ENCODE data around the gene VSTM2B. TPM values are rescaled to one million over a fixed set of nuclear protein-coding genes. Genes with fewer than 3 reads are reported as not detected.
"Not testable (repeated sequence)": the region's sequence is repeated elsewhere in the genome, so short reads cannot be mapped to it uniquely, and the experiment has no call there.

VSTM2B gene
- total RNA-seq, 1 donor from 2014 or later: not detected

DNA sequence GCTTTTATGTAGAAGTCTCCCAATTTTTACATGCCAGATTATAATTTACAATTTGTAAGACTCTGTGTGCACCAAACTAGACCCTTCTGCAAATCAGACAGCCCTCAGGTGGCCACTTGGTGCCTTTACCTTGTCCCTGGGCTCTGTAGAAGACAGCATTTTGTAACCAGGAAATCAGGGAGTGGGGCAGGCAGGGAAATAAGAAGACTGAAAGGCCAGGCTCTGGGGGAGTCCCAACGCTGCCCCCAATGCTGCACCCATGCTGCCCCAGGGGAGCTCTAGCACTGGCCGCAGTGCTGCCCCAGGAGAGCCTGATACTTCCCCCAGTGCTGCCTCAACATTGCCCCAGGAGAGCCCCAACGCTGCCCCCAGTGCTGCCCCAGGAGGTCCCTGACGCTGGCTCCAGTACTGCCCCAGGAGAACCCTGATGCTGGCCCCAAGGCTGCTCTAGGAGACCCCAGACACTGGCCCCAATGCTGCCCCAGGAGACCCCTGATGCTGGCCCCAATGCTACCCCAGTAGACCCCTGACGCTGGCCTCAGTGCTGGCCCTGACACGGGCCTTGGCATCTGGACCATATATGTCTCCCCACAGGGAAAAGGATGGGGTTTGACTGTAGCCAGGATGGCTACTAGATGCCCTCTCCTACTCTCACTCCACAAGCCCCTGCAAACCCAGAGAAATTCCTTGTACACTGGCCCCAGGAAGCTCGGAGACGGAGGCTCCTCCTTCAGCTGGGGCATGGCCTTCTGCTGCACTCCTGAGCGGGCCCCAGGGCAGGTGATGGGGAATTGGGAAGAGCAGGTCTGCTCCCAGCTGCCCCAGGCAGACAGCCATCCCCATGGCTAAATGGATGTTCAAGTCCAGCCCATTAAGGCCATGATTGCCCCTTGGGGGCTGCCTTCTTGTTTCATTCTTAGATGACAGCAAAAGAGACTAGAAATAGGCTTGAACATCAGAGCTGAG is 23.6 kb downstream of the VSTM2B start:
- Mint-ChIP-seq H3K4me1 (ENCODE audit: unreplicated experiment) (no peaks in the 10 kb centered on the region), H3K4me3 (ENCODE audit: unreplicated experiment) (no peak overlapping the region), H3K9me3 (ENCODE audit: unreplicated experiment) (peaks cover 9% of the 10 kb centered on the region), H3K36me3 (ENCODE audit: unreplicated experiment) (no peaks in the 10 kb centered on the region), H3K27ac (ENCODE audit: unreplicated experiment) (no peak overlapping the region), H3K27me3 (ENCODE audit: unreplicated experiment) (no peaks in the 10 kb centered on the region)
- TF ChIP-seq, protein P1, sequence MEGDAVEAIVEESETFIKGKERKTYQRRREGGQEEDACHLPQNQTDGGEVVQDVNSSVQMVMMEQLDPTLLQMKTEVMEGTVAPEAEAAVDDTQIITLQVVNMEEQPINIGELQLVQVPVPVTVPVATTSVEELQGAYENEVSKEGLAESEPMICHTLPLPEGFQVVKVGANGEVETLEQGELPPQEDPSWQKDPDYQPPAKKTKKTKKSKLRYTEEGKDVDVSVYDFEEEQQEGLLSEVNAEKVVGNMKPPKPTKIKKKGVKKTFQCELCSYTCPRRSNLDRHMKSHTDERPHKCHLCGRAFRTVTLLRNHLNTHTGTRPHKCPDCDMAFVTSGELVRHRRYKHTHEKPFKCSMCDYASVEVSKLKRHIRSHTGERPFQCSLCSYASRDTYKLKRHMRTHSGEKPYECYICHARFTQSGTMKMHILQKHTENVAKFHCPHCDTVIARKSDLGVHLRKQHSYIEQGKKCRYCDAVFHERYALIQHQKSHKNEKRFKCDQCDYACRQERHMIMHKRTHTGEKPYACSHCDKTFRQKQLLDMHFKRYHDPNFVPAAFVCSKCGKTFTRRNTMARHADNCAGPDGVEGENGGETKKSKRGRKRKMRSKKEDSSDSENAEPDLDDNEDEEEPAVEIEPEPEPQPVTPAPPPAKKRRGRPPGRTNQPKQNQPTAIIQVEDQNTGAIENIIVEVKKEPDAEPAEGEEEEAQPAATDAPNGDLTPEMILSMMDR (IDR thresholded peaks at IDR 0.05): no peak
- no peak for DNase-seq (ENCODE audit: extremely low spot score, unreplicated experiment)

DNA sequence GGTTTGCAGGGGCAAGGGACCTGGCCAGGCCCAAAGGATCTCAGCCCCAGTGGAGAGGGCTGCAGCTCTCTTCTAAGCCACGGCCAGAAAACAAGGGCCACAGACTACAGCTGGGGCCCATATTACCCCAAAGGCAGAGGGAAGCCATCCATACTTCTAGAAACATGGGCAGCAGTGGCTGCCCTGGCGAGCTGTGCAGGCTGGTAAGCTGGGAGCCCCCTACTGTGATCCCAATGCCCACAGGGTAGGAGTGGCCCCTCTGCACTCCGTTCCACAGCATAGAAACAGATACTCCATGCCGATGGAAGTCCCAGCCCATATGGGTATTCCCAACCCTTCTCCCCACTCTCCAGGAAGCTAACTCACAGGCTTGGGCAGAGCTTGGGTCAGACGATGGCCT is 25.1 kb downstream of the VSTM2B start:
- no peak for DNase-seq (ENCODE audit: extremely low spot score, unreplicated experiment)
- Mint-ChIP-seq H3K27me3 (ENCODE audit: unreplicated experiment) (no peaks in the 10 kb centered on the region), H3K9me3 (ENCODE audit: unreplicated experiment) (peaks cover 20% of the 10 kb centered on the region), H3K4me3 (ENCODE audit: unreplicated experiment) (no peak overlapping the region), H3K4me1 (ENCODE audit: unreplicated experiment) (no peaks in the 10 kb centered on the region), H3K27ac (ENCODE audit: unreplicated experiment) (no peak overlapping the region), H3K36me3 (ENCODE audit: unreplicated experiment) (no peaks in the 10 kb centered on the region)
- TF ChIP-seq, protein P1 (IDR thresholded peaks at IDR 0.05): no peak

DNA sequence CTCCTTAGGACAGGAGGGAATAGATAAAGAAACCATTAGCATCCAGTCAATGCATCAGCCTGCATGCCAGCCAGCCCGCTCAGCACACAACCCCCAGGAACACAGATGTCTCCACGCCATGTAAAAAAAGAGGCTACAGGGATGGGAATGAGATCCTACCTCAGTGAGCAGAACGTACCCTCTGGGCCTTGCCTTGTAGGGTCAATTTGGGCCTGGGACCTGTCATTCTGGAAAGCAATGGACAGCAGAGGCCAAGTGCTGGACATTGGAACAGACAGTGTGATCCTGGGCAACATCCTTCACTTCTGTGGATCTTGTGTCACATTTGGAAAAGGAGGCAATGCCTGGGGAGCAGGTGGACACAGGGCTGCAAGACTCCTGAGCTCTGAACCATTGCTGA is 26.0 kb downstream of the VSTM2B start:
- Mint-ChIP-seq H3K36me3 (ENCODE audit: unreplicated experiment) (no peaks in the 10 kb centered on the region), H3K4me1 (ENCODE audit: unreplicated experiment) (no peaks in the 10 kb centered on the region), H3K27ac (ENCODE audit: unreplicated experiment) (no peak overlapping the region), H3K27me3 (ENCODE audit: unreplicated experiment) (no peaks in the 10 kb centered on the region), H3K4me3 (ENCODE audit: unreplicated experiment) (no peak overlapping the region), H3K9me3 (ENCODE audit: unreplicated experiment) (peaks cover 24% of the 10 kb centered on the region)
- TF ChIP-seq, protein P1 (IDR thresholded peaks at IDR 0.05): no peak
- no peak for DNase-seq (ENCODE audit: extremely low spot score, unreplicated experiment)

DNA sequence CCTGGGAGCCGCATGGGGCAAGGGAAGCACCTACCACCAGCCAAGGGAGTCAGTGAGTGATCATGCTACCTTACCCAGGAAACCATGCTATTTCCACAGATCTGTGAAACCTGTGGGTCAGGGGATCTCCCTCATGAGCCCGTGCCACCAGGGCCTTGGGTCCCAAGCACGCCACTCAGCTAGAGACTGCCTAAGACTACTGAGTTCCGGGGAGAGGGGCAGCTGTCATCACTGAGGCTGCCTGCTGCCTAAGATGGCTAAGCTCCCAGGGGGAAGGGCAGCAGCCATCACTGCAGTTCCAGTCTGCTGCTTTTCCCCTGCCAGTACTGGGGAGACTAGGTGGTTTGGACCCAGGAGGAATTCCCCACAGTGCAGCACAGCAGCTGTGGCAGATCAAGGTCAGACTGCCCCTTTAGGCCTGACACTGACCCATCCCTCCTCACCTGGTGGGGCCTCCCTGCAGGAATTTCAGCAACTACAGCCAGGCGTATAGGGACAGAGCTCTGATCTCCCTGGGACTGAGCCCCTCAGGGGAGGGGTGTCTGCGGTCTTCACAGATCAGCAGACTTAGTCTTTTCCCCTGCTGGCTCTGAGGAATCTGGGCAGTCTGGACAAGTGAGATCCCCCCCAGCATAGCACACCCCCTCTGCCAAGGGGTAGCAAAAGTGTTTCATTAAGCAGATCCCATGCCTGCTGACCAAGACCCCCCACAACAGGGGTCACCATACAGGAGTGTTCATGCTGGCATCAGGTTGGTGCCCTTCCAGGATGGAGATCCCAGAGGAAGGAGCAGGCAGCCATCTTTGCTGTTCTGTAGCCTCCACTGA is 26.9 kb downstream of the VSTM2B start:
- no peaks in the 10 kb centered on the region for H3K36me3 Mint-ChIP-seq (ENCODE audit: unreplicated experiment)
- no peaks in the 10 kb centered on the region for H3K4me1 Mint-ChIP-seq (ENCODE audit: unreplicated experiment)
- TF ChIP-seq, protein P1 (IDR thresholded peaks at IDR 0.05): no peak
- H3K9me3 Mint-ChIP-seq (ENCODE audit: unreplicated experiment): peaks cover 27% of the 10 kb centered on the region
- H3K27ac Mint-ChIP-seq (ENCODE audit: unreplicated experiment): no peak overlapping the region
- no peak overlapping the region for H3K4me3 Mint-ChIP-seq (ENCODE audit: unreplicated experiment)
- no peak for DNase-seq (ENCODE audit: extremely low spot score, unreplicated experiment)
- H3K27me3 Mint-ChIP-seq (ENCODE audit: unreplicated experiment): no peaks in the 10 kb centered on the region

DNA sequence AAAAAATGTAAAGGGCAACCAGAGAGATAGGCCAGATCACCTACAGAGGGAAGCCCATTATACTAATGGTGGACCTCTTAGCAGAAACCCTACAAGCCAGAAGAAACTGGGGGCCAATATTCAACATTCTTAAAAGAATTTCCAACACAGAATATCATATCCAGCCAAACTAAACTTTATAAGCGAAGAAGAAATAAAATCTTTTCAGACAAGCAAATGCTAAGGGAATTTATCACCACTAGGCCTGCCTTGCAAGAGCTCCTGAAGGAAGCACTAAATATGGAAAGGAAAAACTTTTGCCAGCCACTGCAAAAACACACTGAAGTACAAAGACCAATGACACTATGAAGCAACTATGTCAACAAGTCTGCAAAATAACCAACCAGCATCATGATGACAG is 28.4 kb downstream of the VSTM2B start:
- Mint-ChIP-seq H3K4me3 (ENCODE audit: unreplicated experiment) (no peak overlapping the region), H3K36me3 (ENCODE audit: unreplicated experiment) (no peaks in the 10 kb centered on the region)

DNA sequence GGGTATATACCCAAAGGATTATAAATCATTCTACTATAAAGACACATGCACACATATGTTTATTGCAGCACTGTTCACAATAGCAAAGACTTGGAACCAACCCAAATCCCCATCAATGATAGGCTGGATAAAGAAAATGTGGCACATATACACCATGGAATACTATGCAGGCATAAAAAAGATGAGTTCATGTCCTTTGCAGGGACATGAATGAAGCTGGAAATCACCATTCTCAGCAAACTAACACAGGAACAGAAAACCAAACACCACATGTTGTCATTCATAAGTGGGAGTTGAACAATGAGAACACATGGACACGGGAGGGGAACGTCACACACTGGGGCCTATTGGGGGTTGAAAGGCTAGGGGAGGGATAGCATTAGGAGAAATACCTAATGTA is 33.3 kb downstream of the VSTM2B start:
- H3K4me1 Mint-ChIP-seq (ENCODE audit: unreplicated experiment); H3K36me3 Mint-ChIP-seq (ENCODE audit: unreplicated experiment); H3K27me3 Mint-ChIP-seq (ENCODE audit: unreplicated experiment): not testable (repeated sequence)

More for the DNA sequence above, 28.4 kb downstream of the VSTM2B start:
- TF ChIP-seq, protein P1 (IDR thresholded peaks at IDR 0.05): no peak
- peaks cover 27% of the 10 kb centered on the region for H3K9me3 Mint-ChIP-seq (ENCODE audit: unreplicated experiment)
- DNase-seq (ENCODE audit: extremely low spot score, unreplicated experiment): no peak
- no peaks in the 10 kb centered on the region for H3K27me3 Mint-ChIP-seq (ENCODE audit: unreplicated experiment)
- H3K27ac Mint-ChIP-seq (ENCODE audit: unreplicated experiment): no peak overlapping the region
- H3K4me1 Mint-ChIP-seq (ENCODE audit: unreplicated experiment): no peaks in the 10 kb centered on the region

More for the DNA sequence above, 33.3 kb downstream of the VSTM2B start:
- not testable (repeated sequence) for H3K27ac Mint-ChIP-seq (ENCODE audit: unreplicated experiment); H3K4me3 Mint-ChIP-seq (ENCODE audit: unreplicated experiment); DNase-seq (ENCODE audit: extremely low spot score, unreplicated experiment)
- peaks cover 23% of the 10 kb centered on the region for H3K9me3 Mint-ChIP-seq (ENCODE audit: unreplicated experiment)

Data from osteocyte (in vitro differentiated cells).